Measurements from ENCODE around the gene ST8SIA2.

ST8SIA2 gene

DNA sequence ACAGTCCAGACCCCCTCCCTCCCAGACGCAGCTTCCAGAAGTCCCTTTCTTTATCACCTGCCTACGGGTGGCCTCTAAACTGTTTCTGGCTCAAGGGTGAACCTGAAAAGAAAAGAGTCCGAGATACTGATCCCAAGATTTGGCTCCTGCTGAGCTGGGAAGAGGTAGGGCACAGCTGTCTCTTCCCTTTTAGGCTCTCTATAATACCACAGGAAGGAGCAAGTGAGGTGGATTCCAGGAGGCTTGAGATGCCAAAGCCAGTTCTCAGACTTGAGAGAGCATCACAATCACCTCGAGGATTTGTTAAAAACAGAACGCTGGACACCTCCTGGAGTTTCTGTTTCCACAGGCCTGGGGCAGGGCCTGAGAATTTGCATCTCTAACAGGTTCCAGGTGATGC, 12.3 kb downstream of the ST8SIA2 start:
- TF ChIP-seq, protein P1, sequence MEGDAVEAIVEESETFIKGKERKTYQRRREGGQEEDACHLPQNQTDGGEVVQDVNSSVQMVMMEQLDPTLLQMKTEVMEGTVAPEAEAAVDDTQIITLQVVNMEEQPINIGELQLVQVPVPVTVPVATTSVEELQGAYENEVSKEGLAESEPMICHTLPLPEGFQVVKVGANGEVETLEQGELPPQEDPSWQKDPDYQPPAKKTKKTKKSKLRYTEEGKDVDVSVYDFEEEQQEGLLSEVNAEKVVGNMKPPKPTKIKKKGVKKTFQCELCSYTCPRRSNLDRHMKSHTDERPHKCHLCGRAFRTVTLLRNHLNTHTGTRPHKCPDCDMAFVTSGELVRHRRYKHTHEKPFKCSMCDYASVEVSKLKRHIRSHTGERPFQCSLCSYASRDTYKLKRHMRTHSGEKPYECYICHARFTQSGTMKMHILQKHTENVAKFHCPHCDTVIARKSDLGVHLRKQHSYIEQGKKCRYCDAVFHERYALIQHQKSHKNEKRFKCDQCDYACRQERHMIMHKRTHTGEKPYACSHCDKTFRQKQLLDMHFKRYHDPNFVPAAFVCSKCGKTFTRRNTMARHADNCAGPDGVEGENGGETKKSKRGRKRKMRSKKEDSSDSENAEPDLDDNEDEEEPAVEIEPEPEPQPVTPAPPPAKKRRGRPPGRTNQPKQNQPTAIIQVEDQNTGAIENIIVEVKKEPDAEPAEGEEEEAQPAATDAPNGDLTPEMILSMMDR (conservative IDR thresholded peaks at IDR 0.05; ENCODE audit: control insufficient read depth, insufficient read depth, low read depth, low read length): no peak
- no peak for DNase-seq (ENCODE audit: low read depth)
- H3K4me3 ChIP-seq (ENCODE audit: control insufficient read depth, low read depth, low read length): no peak overlapping the region

- DNase-seq (ENCODE audit: low read depth): no peak
- TF ChIP-seq, protein P1 (conservative IDR thresholded peaks at IDR 0.05; ENCODE audit: control insufficient read depth, insufficient read depth, low read depth, low read length): no peak
- no peak overlapping the region for H3K4me3 ChIP-seq (ENCODE audit: control insufficient read depth, low read depth, low read length)
Measured at GRCh38 chr15:92407321-92407720, 13.6 kb downstream of the ST8SIA2 start.

GRCh38 chr15:92407916-92408315, 14.2 kb downstream of the ST8SIA2 start:
- no peak for DNase-seq (ENCODE audit: low read depth)
- TF ChIP-seq, protein P1 (conservative IDR thresholded peaks at IDR 0.05; ENCODE audit: control insufficient read depth, insufficient read depth, low read depth, low read length): no peak
- H3K4me3 ChIP-seq (ENCODE audit: control insufficient read depth, low read depth, low read length): no peak overlapping the region

DNA sequence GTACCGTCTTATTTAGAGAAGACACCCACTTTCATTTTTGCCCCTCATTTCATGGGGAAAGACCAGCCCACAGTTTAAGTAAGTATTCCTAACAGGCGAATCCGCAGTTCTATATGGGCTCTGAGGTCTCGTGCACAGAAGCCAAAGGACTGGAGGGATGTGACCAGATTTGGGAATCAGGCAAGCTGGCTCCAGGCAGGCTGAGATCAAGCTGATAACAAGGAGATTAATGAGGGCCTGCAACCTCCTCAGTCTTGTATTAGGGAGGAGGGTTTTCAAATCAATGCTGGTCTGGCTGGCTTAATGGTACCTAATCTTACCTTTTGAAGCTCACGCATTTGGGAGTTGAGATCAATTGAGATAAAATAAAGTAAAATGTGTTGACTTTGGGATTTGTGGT, 15.3 kb downstream of the ST8SIA2 start:
- TF ChIP-seq, protein P1 (conservative IDR thresholded peaks at IDR 0.05; ENCODE audit: control insufficient read depth, insufficient read depth, low read depth, low read length): no peak
- no peak overlapping the region for H3K4me3 ChIP-seq (ENCODE audit: control insufficient read depth, low read depth, low read length)
- DNase-seq (ENCODE audit: low read depth): no peak

GRCh38 chr15:92409521-92409920, 15.8 kb downstream of the ST8SIA2 start:
- DNase-seq (ENCODE audit: low read depth): no peak
- H3K4me3 ChIP-seq (ENCODE audit: control insufficient read depth, low read depth, low read length): no peak overlapping the region
- TF ChIP-seq, protein P1 (conservative IDR thresholded peaks at IDR 0.05; ENCODE audit: control insufficient read depth, insufficient read depth, low read depth, low read length): no peak

GRCh38 chr15:92410537-92410936, 16.9 kb downstream of the ST8SIA2 start:
- no peak for DNase-seq (ENCODE audit: low read depth)
- TF ChIP-seq, protein P1 (conservative IDR thresholded peaks at IDR 0.05; ENCODE audit: control insufficient read depth, insufficient read depth, low read depth, low read length): no peak
- no peak overlapping the region for H3K4me3 ChIP-seq (ENCODE audit: control insufficient read depth, low read depth, low read length)

DNA sequence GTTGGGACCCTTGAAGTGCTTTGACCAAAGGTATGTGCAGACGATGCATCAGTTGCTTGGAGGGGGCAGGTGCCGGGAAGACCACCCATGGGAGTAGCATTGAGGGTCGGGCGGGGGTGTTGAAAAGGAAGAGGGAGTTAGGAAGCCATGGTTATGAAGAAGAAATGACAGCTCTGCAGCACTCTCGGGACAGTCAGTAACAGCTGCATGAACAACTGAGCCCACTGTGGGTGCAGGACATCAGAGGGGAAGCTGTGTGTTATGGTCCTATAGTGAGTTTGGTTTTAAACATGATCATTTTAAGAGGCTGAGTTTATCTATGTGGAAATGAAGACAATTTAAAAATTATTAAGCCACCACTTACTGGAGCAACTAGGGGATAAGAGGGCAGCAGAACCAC, 17.6 kb downstream of the ST8SIA2 start:
- TF ChIP-seq, protein P1 (conservative IDR thresholded peaks at IDR 0.05; ENCODE audit: control insufficient read depth, insufficient read depth, low read depth, low read length): no peak
- DNase-seq (ENCODE audit: low read depth): no peak
- H3K4me3 ChIP-seq (ENCODE audit: control insufficient read depth, low read depth, low read length): no peak overlapping the region

All from fibroblast of mammary gland (primary cell).